Panc1 (cell line): ENCODE measurements around the gene CFAP97. TPM values are rescaled to one million over a fixed set of nuclear protein-coding genes. Genes with fewer than 3 reads are reported as not detected.
A peak's percentile ranks its signal among the peaks of the same experiment; 100 is the strongest.

Experiments
- ATAC-seq: fragments of 200-7000 bp; cut with Tn5 transposase; 2 replicates; pipeline ENCODE4 v1.9.1; 2020; ENCODE audit warnings: mild to moderate bottlenecking, moderate library complexity
- BruUV-seq: library from RNA; stranded (reverse); fragments of 400-500 nt; replicated peaks from 2 replicates; lab custom pipeline; 2021; lab: Mats Ljungman, UMichigan
- CTCF ChIA-PET: fragments of 300-600 bp; sonication (Branson Sonifier 250); formaldehyde crosslinking; loops from one replicate; lab custom pipeline; 2022; ENCODE audit warnings: antibody characterized with exemption; lab: Charles Lee
- POLR2A ChIA-PET: fragments of 300-600 bp; sonication (Branson Sonifier 250); formaldehyde crosslinking; loops from one replicate; lab custom pipeline; 2022; ENCODE audit warnings: antibody characterized with exemption; lab: Charles Lee
- DNase-seq: peaks from one replicate; pipeline ENCODE4 v3.0.0-alpha.2; 2010; ENCODE audit warnings: low read depth, low spot score
- H3K27ac ChIP-seq: 2 replicates; pipeline ENCODE4 v1.5.1; 2011; ENCODE audit warnings: mild to moderate bottlenecking, low read length, inconsistent platforms
- H3K27me3 ChIP-seq: fragments of 200-500 bp; sonication (Bioruptor generic); 2 replicates; pipeline ENCODE4 v1.6.0; 2014; ENCODE audit warnings: low read length, inconsistent platforms; ENCODE audit not compliant: control insufficient read depth, insufficient read depth
- H3K36me3 ChIP-seq: fragments of 200-500 bp; sonication (Bioruptor generic); 2 replicates; pipeline ENCODE4 v1.5.1; 2014; ENCODE audit warnings: inconsistent platforms, mild to moderate bottlenecking, low read length, moderate library complexity; ENCODE audit not compliant: control insufficient read depth, insufficient read depth
- H3K4me1 ChIP-seq: 2 replicates; pipeline ENCODE4 v1.5.1; 2011; ENCODE audit warnings: inconsistent platforms, mild to moderate bottlenecking, low read length, moderate library complexity; ENCODE audit not compliant: control insufficient read depth, insufficient read depth
- H3K4me3 ChIP-seq, 2 experiments: 2 replicates each; pipeline ENCODE4 v1.5.1; 2011 to 2012; ENCODE audit warnings: low read depth in 2 of 2, low read length in 2 of 2, mild to moderate bottlenecking in 2 of 2, inconsistent platforms in 1 of 2, moderate library complexity in 1 of 2
- H3K9me3 ChIP-seq: fragments of 200-500 bp; sonication (Bioruptor generic); 2 replicates; pipeline ENCODE4 v1.5.1; 2014; ENCODE audit warnings: low read depth, mild to moderate bottlenecking, inconsistent platforms, low read length, moderate library complexity; ENCODE audit not compliant: control insufficient read depth, insufficient read depth
- POLR2AphosphoS5 ChIP-seq: IDR thresholded peaks from 2 replicates; pipeline ENCODE4 v1.6.1; 2012; ENCODE audit warnings: mild to moderate bottlenecking, low read depth, low read length, moderate library complexity
- SIN3A ChIP-seq: IDR thresholded peaks from 2 replicates; pipeline ENCODE4 v1.6.1; 2012; ENCODE audit warnings: low read depth, mild to moderate bottlenecking, low read length, moderate library complexity, borderline replicate concordance; ENCODE audit not compliant: insufficient read depth
- TCF7L2 ChIP-seq: IDR thresholded peaks from 2 replicates; pipeline ENCODE4 v1.6.1; 2011; ENCODE audit warnings: mild to moderate bottlenecking, low read depth, low read length, inconsistent platforms
- in situ Hi-C: cut with HindIII; loops from 2 replicates; pipeline ENCODE4 v1.10.0; 2016; ENCODE audit warnings: low sequenced_read_pairs, low pct_unique_long_range_greater_than_20kb
- intact Hi-C: fragments of 100-400 bp; cut with micrococcal nuclease; formaldehyde crosslinking; loops from one replicate; pipeline ENCODE4 v1.10.0; 2022; ENCODE audit not compliant: unreplicated experiment
- total RNA-seq: library from RNA; stranded (reverse); gene quantifications from one replicate; pipeline ENCODE4 v1.2.1, GENCODE V29; 2021; ENCODE audit not compliant: unreplicated experiment
- TF ChIP-seq, protein P1 (sequence below), 2 experiments: IDR thresholded peaks; 2 replicates each; pipeline ENCODE4 v1.6.1; 2011 to 2012; ENCODE audit warnings: low read depth in 2 of 2, control low read depth in 1 of 2, low read length in 1 of 2, mild to moderate bottlenecking in 1 of 2, moderate library complexity in 1 of 2; ENCODE audit not compliant: insufficient read depth in 1 of 2
- TF ChIP-seq, protein P2 (sequence below): fragments of 450-650 bp; IDR thresholded peaks from 2 replicates; pipeline ENCODE4 v1.5.1; 2017; ENCODE audit warnings: mild to moderate bottlenecking

CFAP97 gene
- total RNA-seq, 1 experiment from 2014 or later: 39.0 TPM

DNA sequence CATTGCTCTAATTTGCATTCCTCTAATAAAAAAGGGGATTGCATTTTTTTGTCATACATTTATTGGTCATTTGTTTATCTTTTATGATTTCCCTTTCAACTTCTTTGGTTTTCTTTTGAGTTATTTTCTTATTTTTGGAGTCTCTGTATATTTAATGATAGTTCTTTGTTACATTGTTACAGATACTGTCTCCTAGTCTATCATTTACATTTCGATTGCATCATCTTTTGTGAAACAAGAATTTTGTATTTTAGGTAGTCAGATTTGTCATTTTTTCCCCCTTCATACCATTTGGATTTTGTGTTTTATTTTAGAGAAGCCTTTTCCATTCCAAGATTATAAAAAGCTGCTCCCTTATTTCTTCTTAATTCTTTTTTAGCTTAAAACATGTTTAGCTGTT is 42.7 kb upstream of the CFAP97 start:
- DNase-seq: no peak
- ChIA-PET CTCF (no interaction called here), POLR2A (no interaction called here)
- Histone ChIP-seq H3K27me3 (no peaks in the 10 kb centered on the region), H3K9me3 (no peaks in the 10 kb centered on the region), H3K36me3 (no peaks in the 10 kb centered on the region), H3K27ac (peak overlapping the region; percentile 12; the same call in 1 of the 2 replicates), H3K4me1 (no peaks in the 10 kb centered on the region), H3K4me3 (no peak overlapping the region)
- ATAC-seq: no peak
- in situ Hi-C loops (no loop called here), intact Hi-C loops (no loop called here)
- TF ChIP-seq POLR2AphosphoS5 (no peak), SIN3A (no peak), TCF7L2 (no peak)
- TF ChIP-seq, protein P1, sequence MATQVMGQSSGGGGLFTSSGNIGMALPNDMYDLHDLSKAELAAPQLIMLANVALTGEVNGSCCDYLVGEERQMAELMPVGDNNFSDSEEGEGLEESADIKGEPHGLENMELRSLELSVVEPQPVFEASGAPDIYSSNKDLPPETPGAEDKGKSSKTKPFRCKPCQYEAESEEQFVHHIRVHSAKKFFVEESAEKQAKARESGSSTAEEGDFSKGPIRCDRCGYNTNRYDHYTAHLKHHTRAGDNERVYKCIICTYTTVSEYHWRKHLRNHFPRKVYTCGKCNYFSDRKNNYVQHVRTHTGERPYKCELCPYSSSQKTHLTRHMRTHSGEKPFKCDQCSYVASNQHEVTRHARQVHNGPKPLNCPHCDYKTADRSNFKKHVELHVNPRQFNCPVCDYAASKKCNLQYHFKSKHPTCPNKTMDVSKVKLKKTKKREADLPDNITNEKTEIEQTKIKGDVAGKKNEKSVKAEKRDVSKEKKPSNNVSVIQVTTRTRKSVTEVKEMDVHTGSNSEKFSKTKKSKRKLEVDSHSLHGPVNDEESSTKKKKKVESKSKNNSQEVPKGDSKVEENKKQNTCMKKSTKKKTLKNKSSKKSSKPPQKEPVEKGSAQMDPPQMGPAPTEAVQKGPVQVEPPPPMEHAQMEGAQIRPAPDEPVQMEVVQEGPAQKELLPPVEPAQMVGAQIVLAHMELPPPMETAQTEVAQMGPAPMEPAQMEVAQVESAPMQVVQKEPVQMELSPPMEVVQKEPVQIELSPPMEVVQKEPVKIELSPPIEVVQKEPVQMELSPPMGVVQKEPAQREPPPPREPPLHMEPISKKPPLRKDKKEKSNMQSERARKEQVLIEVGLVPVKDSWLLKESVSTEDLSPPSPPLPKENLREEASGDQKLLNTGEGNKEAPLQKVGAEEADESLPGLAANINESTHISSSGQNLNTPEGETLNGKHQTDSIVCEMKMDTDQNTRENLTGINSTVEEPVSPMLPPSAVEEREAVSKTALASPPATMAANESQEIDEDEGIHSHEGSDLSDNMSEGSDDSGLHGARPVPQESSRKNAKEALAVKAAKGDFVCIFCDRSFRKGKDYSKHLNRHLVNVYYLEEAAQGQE (IDR thresholded peaks at IDR 0.05; ENCODE audit: insufficient read depth in 1 of 2, low read depth in 2 of 2, low read length in 1 of 2): no peak
- TF ChIP-seq, protein P2, sequence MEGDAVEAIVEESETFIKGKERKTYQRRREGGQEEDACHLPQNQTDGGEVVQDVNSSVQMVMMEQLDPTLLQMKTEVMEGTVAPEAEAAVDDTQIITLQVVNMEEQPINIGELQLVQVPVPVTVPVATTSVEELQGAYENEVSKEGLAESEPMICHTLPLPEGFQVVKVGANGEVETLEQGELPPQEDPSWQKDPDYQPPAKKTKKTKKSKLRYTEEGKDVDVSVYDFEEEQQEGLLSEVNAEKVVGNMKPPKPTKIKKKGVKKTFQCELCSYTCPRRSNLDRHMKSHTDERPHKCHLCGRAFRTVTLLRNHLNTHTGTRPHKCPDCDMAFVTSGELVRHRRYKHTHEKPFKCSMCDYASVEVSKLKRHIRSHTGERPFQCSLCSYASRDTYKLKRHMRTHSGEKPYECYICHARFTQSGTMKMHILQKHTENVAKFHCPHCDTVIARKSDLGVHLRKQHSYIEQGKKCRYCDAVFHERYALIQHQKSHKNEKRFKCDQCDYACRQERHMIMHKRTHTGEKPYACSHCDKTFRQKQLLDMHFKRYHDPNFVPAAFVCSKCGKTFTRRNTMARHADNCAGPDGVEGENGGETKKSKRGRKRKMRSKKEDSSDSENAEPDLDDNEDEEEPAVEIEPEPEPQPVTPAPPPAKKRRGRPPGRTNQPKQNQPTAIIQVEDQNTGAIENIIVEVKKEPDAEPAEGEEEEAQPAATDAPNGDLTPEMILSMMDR: no peak
- BruUV-seq: no TSS peak

DNA sequence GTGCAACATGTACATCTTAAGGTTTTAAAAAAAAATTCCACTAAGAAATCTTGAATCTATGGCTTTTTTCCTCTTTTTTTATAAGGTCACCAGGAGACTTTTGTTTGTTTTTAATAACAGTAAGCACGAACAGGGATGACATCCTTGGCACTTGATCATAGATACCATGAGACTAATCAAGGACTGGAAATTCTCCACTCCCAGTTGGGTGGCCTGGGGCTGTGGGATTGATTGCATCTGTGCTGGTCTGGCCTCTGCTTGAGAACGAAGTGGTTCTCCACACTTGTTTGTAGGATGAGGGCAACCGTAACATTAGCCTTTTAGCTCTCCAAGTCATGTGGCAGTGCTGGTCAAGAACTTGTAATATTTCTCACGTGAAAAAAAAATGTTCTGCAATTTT is 41.0 kb upstream of the CFAP97 start:
- intact Hi-C loops (no loop called here), in situ Hi-C loops (no loop called here)
- Histone ChIP-seq H3K36me3 (no peaks in the 10 kb centered on the region), H3K9me3 (no peaks in the 10 kb centered on the region), H3K4me1 (no peaks in the 10 kb centered on the region), H3K4me3 (no peak overlapping the region), H3K27me3 (no peaks in the 10 kb centered on the region), H3K27ac (no peak overlapping the region)
- BruUV-seq: no TSS peak
- no peak for ATAC-seq
- POLR2A ChIA-PET: no interaction called here
- no peak for TF ChIP-seq SIN3A
- TF ChIP-seq, protein P1 (IDR thresholded peaks at IDR 0.05; ENCODE audit: insufficient read depth in 1 of 2, low read depth in 2 of 2, low read length in 1 of 2): no peak
- no peak for TF ChIP-seq TCF7L2
- TF ChIP-seq, protein P2: no peak
- no peak for TF ChIP-seq POLR2AphosphoS5
- CTCF ChIA-PET: no interaction called here
- no peak for DNase-seq
